Mucosa of descending colon (tissue), 3 donors: Measurements from ENCODE around the gene ATP6V0B. TPM values are rescaled to one million over a fixed set of nuclear protein-coding genes. Genes with fewer than 3 reads are reported as not detected.

Source experiments
- ATAC-seq: fragments of 200-7000 bp; cut with Tn5 transposase; one replicate; pipeline ENCODE4 v1.9.1; 2020; ENCODE audit warnings: mild to moderate bottlenecking, moderate library complexity
- DNase-seq, 3 donors: peaks; one replicate each; pipeline ENCODE4 v3.0.0-alpha.2; 2020
- H3K36me3 ChIP-seq: fragments of 200-600 bp; one replicate; pipeline ENCODE4 v1.8.0; 2021; ENCODE audit warnings: low read depth, mild to moderate bottlenecking
- H3K4me1 ChIP-seq: fragments of 200-600 bp; one replicate; pipeline ENCODE4 v1.8.0; 2021; ENCODE audit warnings: low read depth, mild to moderate bottlenecking
- H3K4me3 ChIP-seq: fragments of 200-600 bp; one replicate; pipeline ENCODE4 v1.8.0; 2021; ENCODE audit warnings: mild to moderate bottlenecking
- H3K9me3 ChIP-seq: fragments of 200-600 bp; one replicate; pipeline ENCODE4 v1.8.0; 2021; ENCODE audit warnings: mild to moderate bottlenecking
- CTCF ChIP-seq: fragments of 200-600 bp; IDR thresholded peaks from one replicate; pipeline ENCODE4 v1.8.0; 2022; ENCODE audit warnings: antibody characterized with exemption, mild to moderate bottlenecking
- intact Hi-C, 2 donors: fragments of 100-400 bp; cut with DNase I in 1 of 2; cut with micrococcal nuclease in 1 of 2; formaldehyde crosslinking; loops; one replicate each; pipeline versions ENCODE4 v1.11.0 to v1.11.1; 2022; cut with DNase I, micrococcal nuclease
- total RNA-seq, 3 donors: library from RNA; stranded (reverse); fragmentation: NEBNext Ultra II Directional in 2 of 3; extraction: Animal tissue kit (Norgen Biotek cat#: 25700) in 2 of 3; gene quantifications; one replicate each; pipeline versions ENCODE4 v1.2.1 to v1.2.4, GENCODE V29; 2021 to 2023
- donor health status: DM: no; HTN: no; CAD: no; lungs with moderate emphysema.
- donor health status: DM: no; HTN: no; CAD: no.
- donor health status: DM: no; HTN: yes; CAD: no.

Gene ATP6V0B
- total RNA-seq, 3 donors from 2014 or later = 116 to 184 (median 158) TPM

GRCh38 chr1:43997295-43997999 lies 22.7 kb downstream of the ATP6V0B start:
- H3K4me3 ChIP-seq = no peak overlapping the region
- no peak for TF ChIP-seq CTCF
- H3K4me1 ChIP-seq = peaks cover 9% of the 10 kb centered on the region
- DNase-seq = peak; percentile 53 to 80 (median 69)
- no peaks in the 10 kb centered on the region for H3K36me3 ChIP-seq
- ATAC-seq = peak; percentile 80
- no peaks in the 10 kb centered on the region for H3K9me3 ChIP-seq
- intact Hi-C loops = no loop called here

- no peaks in the 10 kb centered on the region for H3K36me3 ChIP-seq
- intact Hi-C loops = no loop called here
- no peak for ATAC-seq
- peaks cover 9% of the 10 kb centered on the region for H3K4me1 ChIP-seq
- no peaks in the 10 kb centered on the region for H3K9me3 ChIP-seq
- no peak for TF ChIP-seq CTCF
- H3K4me3 ChIP-seq = no peak overlapping the region
- DNase-seq = no peak
These were observed 23.2 kb downstream of the ATP6V0B start for GRCh38 chr1:43998000-43998378.

GRCh38 chr1:43999455-43999854 lies 24.7 kb downstream of the ATP6V0B start:
- no peak for ATAC-seq
- intact Hi-C loops = no loop called here

GRCh38 chr1:44000122-44000665 lies 25.4 kb downstream of the ATP6V0B start:
- H3K9me3 ChIP-seq = no peaks in the 10 kb centered on the region
- no peaks in the 10 kb centered on the region for H3K36me3 ChIP-seq
- ATAC-seq (no peak), DNase-seq (no peak)
- no peak for TF ChIP-seq CTCF
- peaks cover 9% of the 10 kb centered on the region for H3K4me1 ChIP-seq
- no peak overlapping the region for H3K4me3 ChIP-seq
- intact Hi-C loops = no loop called here

More at GRCh38 chr1:43999455-43999854, 24.7 kb downstream of the ATP6V0B start:
- Histone ChIP-seq H3K9me3 (no peaks in the 10 kb centered on the region), H3K36me3 (no peaks in the 10 kb centered on the region), H3K4me3 (no peak overlapping the region), H3K4me1 (peaks cover 9% of the 10 kb centered on the region)
- no peak for TF ChIP-seq CTCF
- DNase-seq = no peak

GRCh38 chr1:44002165-44002564 lies 27.4 kb downstream of the ATP6V0B start:
- no peak for TF ChIP-seq CTCF
- Histone ChIP-seq H3K36me3 (no peaks in the 10 kb centered on the region), H3K9me3 (no peaks in the 10 kb centered on the region), H3K4me1 (peaks cover 11% of the 10 kb centered on the region), H3K4me3 (no peak overlapping the region)
- intact Hi-C loops = no loop called here
- no peak for ATAC-seq
- no peak for DNase-seq
